Stimulated activated CD8-positive, alpha-beta memory T cell treated with anti-CD3 and anti-CD28 coated beads, Interleukin-2, amount 100 ng/mL, for 48 hours (primary cell): ENCODE results near the gene NR2F1.

ENCODE experiments used
- DNase-seq, 2 donors: peaks; one replicate each; pipeline ENCODE4 v3.0.0-alpha.2; 2020; ENCODE audit warnings: low read depth in 2 of 2

The NR2F1 gene

GRCh38 chr5:93637697-93638096 lies 54.7 kb downstream of the NR2F1 start:
- no peak for DNase-seq

DNA sequence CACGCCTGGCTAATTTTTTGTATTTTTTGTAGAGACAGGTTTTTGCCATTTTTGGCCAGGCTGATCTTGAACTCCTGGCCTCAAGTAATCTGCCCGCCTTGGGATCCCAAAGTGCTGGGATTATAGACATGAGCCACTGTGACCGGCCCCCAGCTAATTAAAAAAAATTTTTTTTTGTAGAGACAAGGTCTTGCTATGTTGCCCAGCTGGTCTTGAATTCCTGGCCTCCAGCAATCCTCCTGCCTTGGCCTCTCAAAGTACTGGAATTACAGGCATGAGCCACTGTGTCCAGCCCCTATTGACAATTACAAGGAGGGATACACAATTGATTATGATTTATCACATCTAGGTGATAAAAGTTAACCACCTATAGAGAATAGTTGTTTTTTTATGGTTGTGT lies 59.5 kb downstream of the NR2F1 start:
- DNase-seq, result no peak
